BLaER1 treated with 17β-estradiol and CSF1 and Interleukin-3, amounts not matched to agents 10 nM and 100 nM (cell line): ENCODE measurements around the gene STIM1.

ENCODE experiments used
- H3K27ac ChIP-seq, 11 experiments: shearing (Covaris generic); formaldehyde crosslinking; 2 replicates each; pipeline ENCODE4 v1.8.1; 2022
- H3K27me3 ChIP-seq, 11 experiments: shearing (Covaris generic); formaldehyde crosslinking; 2 replicates each; pipeline ENCODE4 v1.8.1; 2022
- H3K36me3 ChIP-seq, 11 experiments: shearing (Covaris generic); formaldehyde crosslinking; 2 replicates each; pipeline ENCODE4 v1.8.1; 2022
- H3K4me1 ChIP-seq, 10 experiments: shearing (Covaris generic); formaldehyde crosslinking; 2 replicates each; pipeline ENCODE4 v1.8.1; 2022
- H3K4me2 ChIP-seq, 11 experiments: shearing (Covaris generic); formaldehyde crosslinking; 2 replicates each; pipeline ENCODE4 v1.8.1; 2022
- H3K4me3 ChIP-seq, 10 experiments: shearing (Covaris generic); formaldehyde crosslinking; 2 replicates each; pipeline ENCODE4 v1.8.1; 2022
- H3K9ac ChIP-seq, 11 experiments: shearing (Covaris generic); formaldehyde crosslinking; 2 replicates each; pipeline ENCODE4 v1.8.1; 2022
- H3K9me3 ChIP-seq, 11 experiments: shearing (Covaris generic); formaldehyde crosslinking; replicated peaks in 1 of 11; 2 replicates each; pipeline ENCODE4 v1.8.1; 2022
- H4K20me1 ChIP-seq, 11 experiments: shearing (Covaris generic); formaldehyde crosslinking; 2 replicates each; pipeline ENCODE4 v1.8.1; 2022
- Cebpa-rat ChIP-seq, 11 experiments: shearing (Covaris generic); IDR thresholded peaks; 2 replicates each; pipeline ENCODE4 v1.8.1; 2022

The STIM1 gene

DNA sequence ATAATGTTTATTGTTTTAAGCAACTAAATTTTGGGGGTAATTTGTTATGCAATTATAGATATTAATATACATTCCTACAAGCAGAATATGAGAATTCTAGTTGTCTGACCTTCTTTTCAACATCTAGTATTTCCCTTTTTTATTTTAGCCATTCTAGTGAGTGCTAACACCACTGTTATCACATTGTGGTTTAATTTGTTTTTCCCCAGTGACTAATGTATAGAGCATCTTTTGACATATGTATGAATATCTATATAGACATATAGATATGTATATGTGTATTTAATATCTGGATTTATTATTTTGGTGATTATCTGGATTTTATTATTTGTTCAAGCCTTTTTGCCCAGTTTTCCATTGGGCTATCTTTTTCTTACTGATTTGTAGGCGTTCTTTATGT lies 66.6 kb downstream of the STIM1 start:
- Histone ChIP-seq H3K4me2 (peak overlapping the region in 2 of 11 experiments; percentile 83 to 88; a peak in 3 of 22 replicates), H3K36me3 (peaks cover 0 to 24% (median 3%) of the 10 kb centered on the region in 11 experiments; a peak in 6 of 22 replicates), H3K9me3 (peaks cover 4 to 27% (median 19%) of the 10 kb centered on the region in 11 experiments; a peak in 18 of 22 replicates), H3K4me1 (peaks cover 13 to 70% (median 37%) of the 10 kb centered on the region in 10 experiments; a peak in 19 of 20 replicates), H3K27ac (peak overlapping the region in 4 of 11 experiments; percentile 74 to 87 (median 82); a peak in 6 of 22 replicates), H3K9ac (no peak overlapping the region), H3K27me3 (no peaks in the 10 kb centered on the region), H3K4me3 (no peak overlapping the region), H4K20me1 (peaks cover 0 to 15% (median 0%) of the 10 kb centered on the region in 11 experiments; a peak in 4 of 22 replicates)
- no peak for TF ChIP-seq Cebpa-rat (IDR thresholded peaks at IDR 0.05)

- Histone ChIP-seq H3K4me2 (no peak overlapping the region), H3K9ac (no peak overlapping the region), H3K4me1 (peaks cover 34 to 67% (median 45%) of the 10 kb centered on the region in 10 experiments), H3K36me3 (peaks cover 0 to 40% (median 8%) of the 10 kb centered on the region in 11 experiments; a peak in 9 of 22 replicates), H3K27me3 (no peaks in the 10 kb centered on the region), H3K9me3 (peaks cover 4 to 27% (median 20%) of the 10 kb centered on the region in 11 experiments; a peak in 18 of 22 replicates), H3K27ac (no peak overlapping the region), H3K4me3 (no peak overlapping the region), H4K20me1 (peaks cover 0 to 41% (median 0%) of the 10 kb centered on the region in 11 experiments; a peak in 6 of 22 replicates)
- TF ChIP-seq Cebpa-rat (IDR thresholded peaks at IDR 0.05), result no peak
Measured at GRCh38 chr11:3925513-3925912, 70.0 kb downstream of the STIM1 start.

- Histone ChIP-seq H3K36me3 (peaks cover 0 to 40% (median 4%) of the 10 kb centered on the region in 11 experiments; a peak in 10 of 22 replicates), H3K27ac (0 out of 22 replicates have a peak overlapping the region, but pooled peaks of 1 of the 11 experiments have one; percentile 61), H4K20me1 (peaks cover 0 to 51% (median 0%) of the 10 kb centered on the region in 11 experiments; a peak in 6 of 22 replicates), H3K4me3 (no peak overlapping the region), H3K27me3 (no peaks in the 10 kb centered on the region), H3K9ac (no peak overlapping the region), H3K4me1 (peaks cover 33 to 57% (median 39%) of the 10 kb centered on the region in 10 experiments), H3K4me2 (peak overlapping the region in 5 of 11 experiments; percentile 52 to 78 (median 69); a peak in 10 of 22 replicates), H3K9me3 (peaks cover 3 to 18% (median 10%) of the 10 kb centered on the region in 11 experiments; a peak in 18 of 22 replicates)
- TF ChIP-seq Cebpa-rat (IDR thresholded peaks at IDR 0.05), result no peak
Measured at GRCh38 chr11:3926458-3927095, 71.1 kb downstream of the STIM1 start.

DNA sequence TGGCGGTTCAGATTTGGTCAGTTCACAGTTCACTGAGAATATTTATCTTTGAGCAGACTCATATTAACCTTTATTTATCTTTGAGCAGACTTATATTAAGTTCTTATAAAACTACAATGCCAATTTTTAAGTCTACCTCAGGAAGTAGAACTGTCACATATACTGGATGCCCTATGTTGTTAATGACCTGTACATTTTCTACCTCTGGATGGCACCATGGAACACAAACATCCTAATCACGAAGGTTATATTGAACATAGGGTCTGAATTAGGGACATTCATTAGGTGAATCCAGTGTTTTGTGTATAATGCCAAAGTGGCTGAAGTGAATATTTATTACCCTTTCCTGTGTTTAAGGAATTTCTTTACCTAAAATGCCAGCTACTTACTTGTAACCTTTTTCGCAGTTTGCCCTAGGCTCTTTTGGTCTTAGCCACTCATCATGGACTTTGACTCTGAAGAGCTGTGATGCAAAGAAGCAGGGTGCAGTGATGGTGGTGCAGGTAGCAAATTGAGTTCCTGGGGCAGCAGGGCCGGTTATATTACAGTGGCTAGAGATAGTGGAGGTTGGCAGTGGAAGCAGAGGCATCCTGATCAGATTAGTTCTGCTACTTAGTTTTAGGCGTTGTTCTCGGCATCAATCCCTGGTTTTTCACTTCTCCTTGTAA lies 71.8 kb downstream of the STIM1 start:
- peaks cover 0 to 57% (median 0%) of the 10 kb centered on the region in 11 experiments; a peak in 6 of 22 replicates for H4K20me1 ChIP-seq
- peak overlapping the region; percentile 40 to 78 (median 67); a peak in 21 of 22 replicates for H3K4me2 ChIP-seq
- H3K27ac ChIP-seq, result peak overlapping the region in 10 of 11 experiments; percentile 20 to 61 (median 46); a peak in 18 of 22 replicates
- H3K4me3 ChIP-seq, result no peak overlapping the region
- H3K9me3 ChIP-seq, result peaks cover 0 to 11% (median 4%) of the 10 kb centered on the region in 11 experiments; a peak in 11 of 22 replicates
- H3K27me3 ChIP-seq, result no peaks in the 10 kb centered on the region
- H3K4me1 ChIP-seq, result peaks cover 33 to 52% (median 37%) of the 10 kb centered on the region in 10 experiments
- peak overlapping the region in 4 of 11 experiments; percentile 12 to 26 (median 19); a peak in 4 of 22 replicates for H3K9ac ChIP-seq
- H3K36me3 ChIP-seq, result peaks cover 0 to 40% (median 5%) of the 10 kb centered on the region in 11 experiments; a peak in 8 of 22 replicates
- no peak for TF ChIP-seq Cebpa-rat (IDR thresholded peaks at IDR 0.05)

DNA sequence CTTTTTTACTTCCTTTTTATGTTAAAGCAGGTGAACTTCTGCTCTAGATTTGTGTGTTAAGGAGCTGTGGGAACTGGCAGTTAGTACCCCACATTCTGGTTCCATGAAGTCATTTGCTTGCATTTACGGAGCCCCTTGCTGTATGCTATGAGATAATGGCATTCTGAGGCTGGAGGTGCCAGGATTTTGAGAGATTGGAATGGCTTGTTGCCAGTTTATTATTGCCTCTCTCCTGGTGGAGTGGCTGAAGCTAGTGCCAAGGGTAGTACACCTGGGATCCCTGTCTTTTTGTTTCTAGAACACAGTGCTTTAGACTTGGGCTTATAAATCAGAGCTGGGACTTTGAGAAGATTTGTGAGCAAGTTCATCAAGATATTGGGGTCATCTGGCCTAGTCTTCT lies 73.8 kb downstream of the STIM1 start:
- peak overlapping the region in 10 of 11 experiments; percentile 0 to 64 (median 24); a peak in 10 of 22 replicates for H3K4me2 ChIP-seq
- TF ChIP-seq Cebpa-rat (IDR thresholded peaks at IDR 0.05), result no peak
- H3K4me1 ChIP-seq, result peaks cover 33 to 65% (median 46%) of the 10 kb centered on the region in 10 experiments
- no peak overlapping the region for H3K9ac ChIP-seq
- peaks cover 0 to 4% (median 0%) of the 10 kb centered on the region in 11 experiments; a peak in 1 of 22 replicates for H3K9me3 ChIP-seq
- H3K36me3 ChIP-seq, result peaks cover 0 to 32% (median 5%) of the 10 kb centered on the region in 11 experiments; a peak in 8 of 22 replicates
- no peak overlapping the region; a peak in 1 of 22 replicates for H3K27ac ChIP-seq
- H3K4me3 ChIP-seq, result no peak overlapping the region
- H4K20me1 ChIP-seq, result peaks cover 0 to 73% (median 0%) of the 10 kb centered on the region in 11 experiments; a peak in 6 of 22 replicates
- no peaks in the 10 kb centered on the region for H3K27me3 ChIP-seq

GRCh38 chr11:3929649-3930048 lies 74.2 kb downstream of the STIM1 start:
- no peaks in the 10 kb centered on the region for H3K27me3 ChIP-seq
- H3K4me2 ChIP-seq, result peak overlapping the region; percentile 0 to 64 (median 21); a peak in 11 of 22 replicates
- H3K4me1 ChIP-seq, result peaks cover 33 to 69% (median 46%) of the 10 kb centered on the region in 10 experiments
- peaks cover 0 to 32% (median 5%) of the 10 kb centered on the region in 11 experiments; a peak in 8 of 22 replicates for H3K36me3 ChIP-seq
- no peak overlapping the region for H3K4me3 ChIP-seq
- peaks cover 0 to 76% (median 0%) of the 10 kb centered on the region in 11 experiments; a peak in 8 of 22 replicates for H4K20me1 ChIP-seq
- H3K27ac ChIP-seq, result no peak overlapping the region
- TF ChIP-seq Cebpa-rat (IDR thresholded peaks at IDR 0.05), result no peak
- H3K9ac ChIP-seq, result no peak overlapping the region
- H3K9me3 ChIP-seq, result peaks cover 0 to 4% (median 0%) of the 10 kb centered on the region in 11 experiments; a peak in 1 of 22 replicates

- Histone ChIP-seq H3K4me2 (peak overlapping the region in 5 of 11 experiments; percentile 26 to 46 (median 34); a peak in 7 of 22 replicates), H3K27ac (peak overlapping the region in 1 of 11 experiments; percentile 18; a peak in 1 of 22 replicates), H3K27me3 (no peaks in the 10 kb centered on the region), H3K4me3 (no peak overlapping the region), H4K20me1 (peaks cover 0 to 91% (median 0%) of the 10 kb centered on the region in 11 experiments; a peak in 8 of 22 replicates), H3K4me1 (peaks cover 28 to 52% (median 34%) of the 10 kb centered on the region in 10 experiments), H3K36me3 (peaks cover 0 to 50% (median 5%) of the 10 kb centered on the region in 11 experiments; a peak in 10 of 22 replicates), H3K9me3 (peaks cover 0 to 4% (median 0%) of the 10 kb centered on the region in 11 experiments; a peak in 1 of 22 replicates), H3K9ac (no peak overlapping the region)
- no peak for TF ChIP-seq Cebpa-rat (IDR thresholded peaks at IDR 0.05)
Measured at GRCh38 chr11:3932698-3933097, 77.2 kb downstream of the STIM1 start.

DNA sequence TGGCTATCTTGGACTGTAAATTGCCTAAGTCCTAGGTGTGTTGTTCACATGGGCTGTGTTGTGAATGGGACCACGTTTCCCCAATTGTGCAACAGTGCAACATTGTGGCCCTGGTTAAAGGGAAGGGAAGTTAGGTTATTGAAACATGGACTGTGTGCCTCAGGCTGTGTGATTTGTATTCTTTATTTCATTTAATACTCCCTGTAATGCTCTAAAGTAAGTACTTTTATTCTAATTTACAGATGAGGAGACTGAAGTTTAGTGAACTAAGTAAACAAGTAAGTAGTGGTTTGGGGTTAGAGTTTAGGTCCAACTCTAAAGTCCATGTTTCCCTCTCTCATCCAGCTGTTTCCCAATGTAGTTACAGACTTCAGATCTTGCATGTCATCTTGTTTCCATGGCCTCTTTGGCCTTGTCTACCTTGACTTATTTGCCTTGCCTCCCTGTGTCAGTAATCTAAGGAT lies 77.7 kb downstream of the STIM1 start:
- Histone ChIP-seq H3K36me3 (peaks cover 0 to 50% (median 5%) of the 10 kb centered on the region in 11 experiments; a peak in 10 of 22 replicates), H3K27me3 (no peaks in the 10 kb centered on the region), H3K9ac (no peak overlapping the region), H3K4me1 (peaks cover 23 to 47% (median 29%) of the 10 kb centered on the region in 10 experiments), H4K20me1 (peaks cover 0 to 87% (median 0%) of the 10 kb centered on the region in 11 experiments; a peak in 7 of 22 replicates), H3K4me2 (peak overlapping the region in 5 of 11 experiments; percentile 26 to 46 (median 34); a peak in 8 of 22 replicates), H3K9me3 (peaks cover 0 to 4% (median 0%) of the 10 kb centered on the region in 11 experiments; a peak in 1 of 22 replicates), H3K27ac (peak overlapping the region in 1 of 11 experiments; percentile 18; a peak in 1 of 22 replicates), H3K4me3 (no peak overlapping the region)
- 0 out of 22 replicates have a peak, but pooled peaks of 1 of the 11 experiments have one; percentile 16 for TF ChIP-seq Cebpa-rat (IDR thresholded peaks at IDR 0.05)
